HepG2 (cell line): ENCODE data around the gene CTNNAL1. TPM values are rescaled to one million over a fixed set of nuclear protein-coding genes. Genes with fewer than 3 reads are reported as not detected.

Source experiments
- ATAC-seq: fragments of 200-7000 bp; cut with Tn5 transposase; 3 replicates; pipeline ENCODE4 v1.9.1; 2020; ENCODE audit warnings: mild to moderate bottlenecking, moderate library complexity
- BruUV-seq: library from RNA; stranded (reverse); fragments of 400-500 nt; replicated peaks from 2 replicates; lab custom pipeline; 2021; lab: Mats Ljungman, UMichigan
- CTCF ChIA-PET: fragments of 300-600 bp; formaldehyde crosslinking; extraction: SDS; loops from one replicate; lab custom pipeline; 2021; ENCODE audit warnings: low total read pairs, inconsistent platforms, low intra/inter-chr PET ratio; lab: Yijun Ruan, JAX
- POLR2A ChIA-PET: fragments of 350-600 bp; sonication (Branson Sonifier 250); formaldehyde crosslinking; loops from one replicate; lab custom pipeline; 2020; ENCODE audit warnings: antibody characterized with exemption, inconsistent platforms; lab: Yijun Ruan, JAX
- DNase-seq: peaks from one replicate; pipeline ENCODE4 v3.0.0-alpha.2; 2015; ENCODE audit warnings: low spot score
- FAIRE-seq: peaks from 3 replicates; lab custom pipeline; 2011; peaks lifted over from hg19 to GRCh38; lab: Jason Lieb, UNC
- H2AFZ ChIP-seq: one replicate; pipeline ENCODE4 v1.6.1; 2011; ENCODE audit warnings: low read length, inconsistent platforms
- H3K27ac ChIP-seq: fragments of 300-600 bp; 3 replicates; pipeline ENCODE4 v1.8.0; 2011; ENCODE audit warnings: mixed run types, mild to moderate bottlenecking, mixed read lengths, low read length, inconsistent platforms; ENCODE audit not compliant: insufficient read depth; ENCODE audit errors: extremely low read length
- H3K27me3 ChIP-seq, 2 experiments: fragments of 200-600 bp in 1 of 2; 2 replicates in 1 of 2; 3 replicates in 1 of 2; pipeline versions ENCODE4 v1.6.0 to v1.8.0; 2011; ENCODE audit warnings: low read length in 2 of 2, mild to moderate bottlenecking in 2 of 2, moderate library complexity in 2 of 2, inconsistent platforms in 1 of 2; ENCODE audit not compliant: insufficient read depth in 2 of 2, control insufficient read depth in 1 of 2
- H3K36me3 ChIP-seq, 2 experiments: fragments of 200-600 bp in 1 of 2; replicated peaks in 1 of 2; 2 replicates in 1 of 2; 3 replicates in 1 of 2; pipeline versions ENCODE4 v1.5.1 to v1.8.0; 2011; ENCODE audit warnings: low read length in 2 of 2, inconsistent platforms in 1 of 2; ENCODE audit not compliant: insufficient read depth in 2 of 2, control insufficient read depth in 1 of 2
- H3K4me1 ChIP-seq: 2 replicates; pipeline ENCODE4 v1.5.1; 2012; ENCODE audit warnings: low read length, inconsistent platforms; ENCODE audit not compliant: insufficient read depth
- H3K4me2 ChIP-seq: 2 replicates; pipeline ENCODE4 v1.6.0; 2011; ENCODE audit warnings: low read depth, low read length, inconsistent platforms
- H3K4me3 ChIP-seq, 3 experiments: fragments of 200-600 bp in 1 of 3; sonication (generic), shearing (Covaris generic) in 1 of 3; replicated peaks in 1 of 3; 2 replicates each; pipeline ENCODE4 v1.5.1; 2011 to 2016; ENCODE audit warnings: low read length in 3 of 3, inconsistent platforms in 2 of 3, low read depth in 2 of 3, mild to moderate bottlenecking in 2 of 3, control low read depth in 1 of 3, mixed read lengths in 1 of 3; ENCODE audit not compliant: insufficient read depth in 1 of 3
- H3K79me2 ChIP-seq: one replicate; pipeline ENCODE4 v1.6.1; 2011; ENCODE audit warnings: low read length, inconsistent platforms; ENCODE audit not compliant: insufficient read depth
- H3K9ac ChIP-seq: 2 replicates; pipeline ENCODE4 v1.6.0; 2011; ENCODE audit warnings: mild to moderate bottlenecking, low read depth, low read length, inconsistent platforms; ENCODE audit not compliant: insufficient read depth
- H3K9me3 ChIP-seq: 2 replicates; pipeline ENCODE4 v1.5.1; 2012; ENCODE audit warnings: mild to moderate bottlenecking, low read length
- H4K20me1 ChIP-seq: 2 replicates; pipeline ENCODE4 v1.6.0; 2011; ENCODE audit warnings: inconsistent platforms, mild to moderate bottlenecking, low read length, moderate library complexity; ENCODE audit not compliant: insufficient read depth
- ARNTL ChIP-seq: sonication (generic); formaldehyde crosslinking; IDR thresholded peaks from 2 replicates; pipeline ENCODE4 v1.4.0; 2020; ENCODE audit warnings: mild to moderate bottlenecking, missing genetic modification reagents
- DR1 ChIP-seq: sonication (generic); formaldehyde crosslinking; IDR thresholded peaks from 2 replicates; pipeline ENCODE4 v1.8.0; 2021; ENCODE audit warnings: mild to moderate bottlenecking, missing genetic modification reagents, inconsistent platforms
- EP300 ChIP-seq, 3 experiments: sonication (generic) in 1 of 3; formaldehyde crosslinking in 1 of 3; IDR thresholded peaks; 2 replicates each; pipeline versions ENCODE4 v1.5.1 to v1.6.1; 2011 to 2020; ENCODE audit warnings: low read depth in 2 of 3, low read length in 2 of 3, borderline replicate concordance in 1 of 3, improper control_type of control experiment in 1 of 3, mild to moderate bottlenecking in 1 of 3, missing genetic modification reagents in 1 of 3, moderate library complexity in 1 of 3
- HCFC1 ChIP-seq: fragments of 150-350 bp; IDR thresholded peaks from 2 replicates; pipeline ENCODE4 v1.6.1; 2014; ENCODE audit warnings: low read depth, low read length
- HDAC6 ChIP-seq: fragments of 200-600 bp; sonication (generic); IDR thresholded peaks from 2 replicates; pipeline ENCODE4 v1.7.0; 2017; ENCODE audit warnings: mild to moderate bottlenecking, antibody characterized with exemption, low read length, low read depth
- IRX3 ChIP-seq: sonication (generic); formaldehyde crosslinking; IDR thresholded peaks from 2 replicates; pipeline ENCODE4 v1.8.1; 2023; ENCODE audit warnings: mild to moderate bottlenecking, low read depth, missing genetic modification reagents, borderline replicate concordance
- KDM4B ChIP-seq: sonication (generic); formaldehyde crosslinking; IDR thresholded peaks from 2 replicates; pipeline ENCODE4 v1.4.0; 2020; ENCODE audit warnings: missing genetic modification reagents
- MAFG ChIP-seq: sonication (generic); formaldehyde crosslinking; IDR thresholded peaks from 2 replicates; pipeline ENCODE4 v1.5.1; 2020; ENCODE audit warnings: mild to moderate bottlenecking, missing genetic modification reagents
- RNF2 ChIP-seq: fragments of 450-650 bp; conservative IDR thresholded peaks from 2 replicates; pipeline ENCODE4 v1.6.1; 2016; ENCODE audit warnings: low read depth
- SOX6 ChIP-seq, 2 experiments: fragments of 450-650 bp in 1 of 2; sonication (generic) in 1 of 2; formaldehyde crosslinking in 1 of 2; IDR thresholded peaks; 2 replicates each; pipeline versions ENCODE4 v1.4.0 to v1.6.1; 2017 to 2020; ENCODE audit warnings: antibody characterized with exemption in 1 of 2, mild to moderate bottlenecking in 1 of 2, missing genetic modification reagents in 1 of 2
- TRIM24 ChIP-seq: sonication (generic); formaldehyde crosslinking; IDR thresholded peaks from 2 replicates; pipeline ENCODE4 v1.8.0; 2022; ENCODE audit warnings: mild to moderate bottlenecking, missing genetic modification reagents
- ZBTB33 ChIP-seq: sonication (generic); formaldehyde crosslinking; IDR thresholded peaks from 2 replicates; pipeline ENCODE4 v1.4.0; 2020; ENCODE audit warnings: missing genetic modification reagents
- ZFYVE20 ChIP-seq: sonication (generic); formaldehyde crosslinking; IDR thresholded peaks from 2 replicates; pipeline ENCODE4 v1.8.0; 2023; ENCODE audit warnings: low read depth, mild to moderate bottlenecking, moderate library complexity, missing genetic modification reagents, borderline replicate concordance
- ZNF230 ChIP-seq: sonication (generic); formaldehyde crosslinking; IDR thresholded peaks from 2 replicates; pipeline ENCODE4 v1.4.0; 2020; ENCODE audit warnings: mild to moderate bottlenecking, missing genetic modification reagents
- ZNF33B ChIP-seq: sonication (generic); formaldehyde crosslinking; IDR thresholded peaks from 2 replicates; pipeline ENCODE4 v1.5.1; 2020; ENCODE audit warnings: mild to moderate bottlenecking, missing genetic modification reagents
- ZNF414 ChIP-seq: sonication (generic); formaldehyde crosslinking; IDR thresholded peaks from 2 replicates; pipeline ENCODE4 v1.5.0; 2020; ENCODE audit warnings: missing genetic modification reagents
- ZNF740 ChIP-seq: sonication (generic); formaldehyde crosslinking; IDR thresholded peaks from 2 replicates; pipeline ENCODE4 v1.4.0; 2020; ENCODE audit warnings: missing genetic modification reagents
- ZNF776 ChIP-seq: sonication (generic); formaldehyde crosslinking; IDR thresholded peaks from 2 replicates; pipeline ENCODE4 v1.4.0; 2020; ENCODE audit warnings: mild to moderate bottlenecking, missing genetic modification reagents
- ZNF839 ChIP-seq: sonication (generic); formaldehyde crosslinking; IDR thresholded peaks from 2 replicates; pipeline ENCODE4 v1.4.0; 2020; ENCODE audit warnings: missing genetic modification reagents, mild to moderate bottlenecking, borderline replicate concordance
- ZSCAN21 ChIP-seq: sonication (generic); formaldehyde crosslinking; IDR thresholded peaks from 2 replicates; pipeline ENCODE4 v1.8.0; 2022; ENCODE audit warnings: mild to moderate bottlenecking, missing genetic modification reagents, moderate library complexity, borderline replicate concordance
- WGBS: methylation state at CpG from one replicate; pipeline ENCODE4 v1.1.6; 2017; ENCODE audit warnings: low lambda C conversion rate; 5-methylcytosine and 5-hydroxymethylcytosine counted together
- in situ Hi-C: cut with HindIII; loops from 2 replicates; pipeline ENCODE4 v1.10.0; 2017; ENCODE audit warnings: low pct_unique_long_range_greater_than_20kb; ENCODE audit not compliant: extremely low pct_ligation_motif_present
- intact Hi-C: fragments of 100-400 bp; cut with micrococcal nuclease; formaldehyde crosslinking; loops from one replicate; pipeline ENCODE4 v1.10.0; 2022; ENCODE audit not compliant: unreplicated experiment
- polyA plus RNA-seq, 8 experiments: library from polyadenylated mRNA; depleted of rRNA in 3 of 8; stranded (reverse) in 7 of 8; unstranded in 1 of 8; fragments of >200 nt; fragmentation: Illumina TruSeq in 4 of 8; extraction: Trizol in 4 of 8; gene quantifications; 2 replicates each; pipeline versions ENCODE4 v1.2.1 to v1.2.3, GENCODE V29; 2011 to 2016; ENCODE audit warnings: low read depth in 4 of 8, missing spikeins in 1 of 8, mixed read lengths in 1 of 8; ENCODE audit not compliant: insufficient read depth in 1 of 8
- total RNA-seq, 5 experiments: library from RNA; depleted of rRNA; stranded (reverse); fragments of >200 nt; fragmentation: Illumina TruSeq; extraction: Trizol; gene quantifications; 2 replicates each; pipeline ENCODE4 v1.2.3, GENCODE V29; 2016; ENCODE audit warnings: low read depth in 1 of 5

Gene CTNNAL1
- total and polyA plus RNA-seq, 2 of the 13 experiments (the other 11 are each of a cell fraction or from before 2014, with no cell fraction given): 32.0 to 162 TPM

DNA sequence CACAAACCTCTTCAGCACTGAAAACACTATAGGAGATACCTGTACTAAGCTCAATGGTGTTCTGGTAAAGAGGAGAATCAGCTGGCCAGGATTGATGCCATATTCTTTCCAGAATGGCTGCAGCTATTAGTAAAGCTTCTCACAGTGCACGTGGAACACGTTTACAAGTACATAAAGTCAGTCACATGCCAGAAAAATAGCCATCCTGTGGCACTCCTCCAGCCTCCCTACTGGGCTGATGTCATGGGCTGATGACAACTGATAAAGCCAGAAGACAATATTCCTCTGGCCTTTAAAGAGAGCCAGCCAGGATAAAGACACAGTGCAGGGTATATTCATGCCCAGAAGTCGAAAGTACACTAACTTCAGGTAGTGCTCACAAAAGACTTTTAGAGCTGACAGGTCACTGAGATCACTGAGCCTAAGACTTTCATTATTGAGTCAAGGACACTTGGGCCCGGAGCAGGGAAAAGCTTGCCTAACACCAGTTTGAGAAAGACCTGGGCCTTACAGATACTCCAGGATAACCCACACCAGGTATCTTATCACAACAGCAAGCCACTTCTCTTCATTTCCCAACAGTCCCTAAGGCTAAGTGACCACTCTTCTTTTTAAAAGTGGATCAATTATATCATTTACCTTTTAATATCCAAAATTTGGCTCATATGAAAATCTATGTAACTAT is 49.7 kb downstream of the CTNNAL1 start (continued):
- TF ChIP-seq ZBTB33 (CRISPR knock-in tag) (no peak), KDM4B (no peak), HDAC6 (no peak), HCFC1 (no peak), ZSCAN21 (no peak)

- Histone ChIP-seq H3K4me1 (no peaks in the 10 kb centered on the region), H3K4me3 (no peak overlapping the region), H3K9ac (no peak overlapping the region), H3K27me3 (no peaks in the 10 kb centered on the region), H2AFZ (no peak overlapping the region), H4K20me1 (no peaks in the 10 kb centered on the region), H3K36me3 (peaks cover 8 to 19% of the 10 kb centered on the region in 2 experiments; a peak in 4 of 5 replicates), H3K79me2 (no peaks in the 10 kb centered on the region), H3K4me2 (no peak overlapping the region), H3K27ac (no peak overlapping the region), H3K9me3 (no peaks in the 10 kb centered on the region)
- 98% methylated on average over 2 of the region's 2 CpGs for WGBS
- BruUV-seq: no TSS peak
- intact Hi-C loops (no loop called here), in situ Hi-C loops (no loop called here)
- ChIA-PET CTCF (no interaction called here), POLR2A (no interaction called here)
- ATAC-seq: no peak
- DNase-seq: no peak
- FAIRE-seq: no peak
- TF ChIP-seq EP300 (IDR thresholded peaks at IDR 0.05; ENCODE audit: low read depth in 2 of 2, low read length in 2 of 2) (no peak), EP300 (CRISPR knock-in tag; IDR thresholded peaks at IDR 0.05; ENCODE audit: borderline replicate concordance) (no peak), DR1 (CRISPR knock-in tag) (no peak), ZNF776 (CRISPR knock-in tag) (no peak), RNF2 (no peak), TRIM24 (CRISPR knock-in tag) (no peak), SOX6 (IDR thresholded peaks at IDR 0.05) (no peak), SOX6 (CRISPR knock-in tag; IDR thresholded peaks at IDR 0.05) (no peak), ZNF839 (no peak), ZNF230 (no peak), ZFYVE20 (CRISPR knock-in tag) (no peak), MAFG (CRISPR knock-in tag) (no peak), ZNF740 (CRISPR knock-in tag) (no peak), ZNF414 (no peak), ARNTL (no peak), ZNF33B (no peak), IRX3 (CRISPR knock-in tag) (no peak)
Measured at GRCh38 chr9:108961151-108961550, 52.1 kb downstream of the CTNNAL1 start.
